Stromal cell of bone marrow (primary cell): ENCODE results near the gene ARFRP1.

Source experiments
- DNase-seq: peaks from one replicate; pipeline ENCODE4 v3.0.0-alpha.2; 2012; ENCODE audit warnings: low read depth

Gene ARFRP1

GRCh38 chr20:63690898-63691710 is 16.7 kb downstream of the ARFRP1 start:
- no peak for DNase-seq

GRCh38 chr20:63690003-63690897 is 17.5 kb downstream of the ARFRP1 start:
- no peak for DNase-seq

GRCh38 chr20:63689046-63690002 is 18.5 kb downstream of the ARFRP1 start:
- DNase-seq: no peak

GRCh38 chr20:63688228-63689045 is 19.3 kb downstream of the ARFRP1 start:
- DNase-seq: no peak

GRCh38 chr20:63687419-63688178 is 20.2 kb downstream of the ARFRP1 start:
- no peak for DNase-seq

GRCh38 chr20:63686492-63687321 is 21.1 kb downstream of the ARFRP1 start:
- DNase-seq: peak; percentile 79

GRCh38 chr20:63686094-63686491 is 21.7 kb downstream of the ARFRP1 start:
- DNase-seq: no peak

- DNase-seq: no peak
Measured at GRCh38 chr20:63685269-63686026, 22.3 kb downstream of the ARFRP1 start.

- DNase-seq: peak; percentile 95
Measured at GRCh38 chr20:63682384-63683139, 25.2 kb downstream of the ARFRP1 start.

GRCh38 chr20:63681609-63682142 is 26.1 kb downstream of the ARFRP1 start:
- no peak for DNase-seq

- no peak for DNase-seq
Measured at GRCh38 chr20:63680857-63681608, 26.7 kb downstream of the ARFRP1 start.

GRCh38 chr20:63680427-63680826 is 27.3 kb downstream of the ARFRP1 start:
- DNase-seq: no peak

- no peak for DNase-seq
Measured at GRCh38 chr20:63679799-63680305, 27.9 kb downstream of the ARFRP1 start.

- no peak for DNase-seq
Measured at GRCh38 chr20:63678667-63679465, 28.9 kb downstream of the ARFRP1 start.

GRCh38 chr20:63678071-63678470 is 29.7 kb downstream of the ARFRP1 start:
- DNase-seq: no peak
